Activated T-helper 1 cell treated with Interleukin-2 at 50 U/mL for 16 hours (primary cell): ENCODE results near the gene GSTK1.
"Not testable (repeated sequence)": the region's sequence is repeated elsewhere in the genome, so short reads cannot be mapped to it uniquely, and the experiment has no call there.

Experiments
- DNase-seq: peaks from one replicate; pipeline ENCODE4 v3.0.0-alpha.2; 2020; ENCODE audit warnings: low read depth

GSTK1 gene

GRCh38 chr7:143238289-143238980 lies 24.8 kb upstream of the GSTK1 start:
- no peak for DNase-seq

- DNase-seq = no peak
Observed at GRCh38 chr7:143239813-143240212, 23.4 kb upstream of the GSTK1 start.

- DNase-seq = peak; percentile 47
Observed at GRCh38 chr7:143240291-143241168, 22.7 kb upstream of the GSTK1 start.

GRCh38 chr7:143242306-143242705 lies 20.9 kb upstream of the GSTK1 start:
- no peak for DNase-seq

DNA sequence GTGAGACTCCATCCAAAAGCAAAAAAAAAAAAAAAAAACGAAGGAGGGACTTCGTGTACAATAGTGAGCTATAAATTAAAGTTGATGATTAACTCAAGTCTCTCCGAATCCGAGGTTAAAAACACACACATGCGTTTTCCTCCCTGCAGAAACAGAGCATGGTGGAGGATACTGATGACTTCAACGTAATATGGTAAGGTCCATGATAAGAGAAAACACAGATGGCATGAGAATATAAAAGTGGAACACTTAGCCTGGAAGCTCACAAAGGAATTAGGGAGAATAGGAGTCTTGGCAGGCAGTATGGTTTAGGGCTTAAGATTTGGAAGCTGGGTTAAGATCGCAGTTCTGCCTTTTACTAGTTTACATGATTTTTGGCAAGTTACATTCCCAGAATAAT lies 20.1 kb upstream of the GSTK1 start:
- DNase-seq = no peak

GRCh38 chr7:143243614-143244013 lies 19.6 kb upstream of the GSTK1 start:
- no peak for DNase-seq

DNA sequence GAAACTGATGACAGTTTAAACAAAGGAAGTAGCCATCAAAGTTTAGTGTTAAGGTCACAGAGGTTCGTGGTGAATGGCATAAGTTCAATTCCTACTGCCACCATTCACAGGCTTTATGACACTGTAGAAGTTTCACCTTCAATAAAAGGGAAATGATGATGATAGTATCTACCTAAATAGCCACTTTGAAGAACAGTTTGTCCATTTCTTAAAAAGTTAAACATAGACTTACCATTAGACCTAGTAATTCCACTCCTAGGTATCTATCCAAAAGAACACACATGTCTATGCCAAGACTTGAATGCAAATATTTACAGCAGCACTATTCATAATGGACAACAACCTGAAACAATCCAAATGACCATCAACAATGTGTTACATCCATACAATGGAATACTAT lies 18.9 kb upstream of the GSTK1 start:
- DNase-seq = no peak

DNA sequence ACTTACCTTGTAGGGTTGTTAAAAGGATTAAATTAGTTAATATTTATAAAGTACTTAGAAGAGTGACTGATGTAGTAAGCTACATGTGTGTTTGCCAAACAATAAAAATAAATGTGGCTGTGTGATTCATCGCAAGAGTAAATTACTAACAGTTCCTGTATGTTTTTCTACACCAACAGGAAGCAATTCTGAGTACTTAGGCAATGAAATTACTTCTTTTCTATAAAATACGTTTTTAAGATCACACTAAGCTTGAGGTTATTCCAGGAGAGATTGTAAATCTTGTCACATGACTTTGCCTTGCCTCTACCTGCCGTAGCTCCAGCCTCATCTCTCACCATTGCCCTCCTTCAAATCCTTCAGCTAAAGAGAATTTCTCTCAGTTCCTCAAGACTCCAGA lies 18.1 kb upstream of the GSTK1 start:
- DNase-seq = no peak

DNA sequence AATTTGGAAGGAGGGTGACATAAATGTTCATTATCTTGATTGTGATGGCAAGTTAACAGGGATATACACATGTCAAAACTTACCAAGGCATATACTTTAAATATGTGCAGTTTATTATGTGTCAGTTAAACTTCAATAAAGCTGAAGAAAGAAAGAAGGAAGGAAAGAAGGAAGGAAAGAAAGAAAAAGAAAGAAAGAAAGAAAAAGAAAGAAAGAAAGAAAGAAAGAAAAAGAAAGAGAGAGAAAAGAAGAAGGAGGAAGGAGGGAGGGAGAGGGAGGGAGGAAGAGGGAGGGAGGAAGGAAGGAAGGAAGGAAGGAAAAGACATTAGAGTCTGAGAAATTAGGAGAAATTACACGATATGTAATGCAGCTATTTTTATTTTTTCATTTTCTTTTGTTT lies 15.9 kb upstream of the GSTK1 start:
- no peak for DNase-seq

GRCh38 chr7:143248761-143249354 lies 14.4 kb upstream of the GSTK1 start:
- DNase-seq = no peak

DNA sequence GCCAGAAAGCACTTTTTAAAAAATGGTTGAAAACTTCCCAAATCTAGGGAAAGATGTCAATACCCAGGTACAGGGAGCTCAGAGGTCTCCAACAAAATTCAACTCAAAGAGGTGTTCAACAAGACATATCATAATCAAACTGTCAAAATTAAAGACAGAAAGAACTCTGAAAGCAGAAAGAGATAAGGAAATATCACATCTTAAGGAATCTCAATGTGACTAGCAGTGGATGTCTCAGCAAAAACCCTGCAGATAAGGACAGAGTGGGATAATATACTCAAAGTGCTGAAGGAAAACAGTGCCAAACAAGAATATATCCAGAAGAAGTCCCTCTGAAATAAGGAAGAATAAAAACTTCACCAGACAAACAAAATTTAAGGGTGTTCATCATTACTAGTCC lies 13.0 kb upstream of the GSTK1 start:
- DNase-seq = no peak

DNA sequence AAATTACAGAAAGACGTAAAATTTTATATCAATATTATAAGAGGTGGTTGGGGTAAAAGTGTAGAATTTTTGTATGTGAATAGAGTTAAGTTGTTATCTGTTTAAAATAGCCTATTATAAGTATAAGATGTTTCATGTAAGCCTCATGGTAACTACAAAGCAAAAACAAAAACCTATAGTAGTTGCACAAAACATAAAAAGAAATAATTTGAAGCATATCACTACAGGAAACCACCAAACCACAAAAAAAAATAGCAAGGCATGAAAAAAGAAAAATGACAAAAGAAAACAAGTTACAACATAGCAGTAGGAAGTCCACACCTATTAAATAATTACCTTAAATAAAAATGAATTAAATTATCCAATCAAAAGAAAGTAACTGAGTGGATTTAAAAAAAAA lies 12.4 kb upstream of the GSTK1 start:
- no peak for DNase-seq

DNA sequence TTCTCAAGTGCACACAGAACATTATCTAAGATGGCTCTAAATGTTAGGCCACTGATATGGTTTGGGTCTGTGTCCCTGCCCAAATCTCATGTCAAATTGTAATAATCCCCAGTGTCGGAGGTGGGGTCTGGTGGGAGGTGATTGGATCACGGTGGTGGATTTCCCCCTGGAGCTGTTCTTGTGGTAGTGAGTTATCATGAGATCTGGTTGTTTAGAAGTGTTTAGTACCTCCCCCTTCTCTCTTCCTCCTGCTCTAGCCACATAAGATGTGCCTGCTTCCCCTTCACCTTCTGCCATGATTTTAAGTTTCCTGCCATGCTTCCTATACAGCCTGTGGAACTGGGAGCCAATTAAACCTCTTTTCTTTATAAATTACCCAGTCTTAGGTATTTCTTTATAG lies 11.2 kb upstream of the GSTK1 start:
- no peak for DNase-seq

- no peak for DNase-seq
Observed at GRCh38 chr7:143255564-143255963, 7.7 kb upstream of the GSTK1 start.

GRCh38 chr7:143256325-143256724 lies 6.9 kb upstream of the GSTK1 start:
- no peak for DNase-seq

DNA sequence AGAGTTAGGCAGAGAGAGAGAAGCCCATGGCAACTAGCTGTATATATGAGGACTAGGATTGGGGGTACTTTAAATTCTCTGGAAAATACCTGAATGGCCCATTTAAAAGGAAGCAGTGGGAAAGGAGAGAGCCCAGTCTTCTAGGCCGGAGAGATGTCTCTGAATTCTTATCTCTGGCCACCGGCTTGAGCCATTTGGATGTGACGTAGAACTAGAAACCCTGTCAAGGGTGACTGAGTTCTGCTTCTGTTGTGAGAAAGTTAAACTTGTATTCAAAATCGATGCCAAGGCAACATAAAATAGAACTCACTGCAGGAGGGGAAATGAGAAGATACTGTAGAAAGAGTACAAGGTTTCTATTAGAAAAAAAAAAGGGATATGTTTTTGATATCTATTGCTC lies 6.3 kb upstream of the GSTK1 start:
- DNase-seq = no peak

DNA sequence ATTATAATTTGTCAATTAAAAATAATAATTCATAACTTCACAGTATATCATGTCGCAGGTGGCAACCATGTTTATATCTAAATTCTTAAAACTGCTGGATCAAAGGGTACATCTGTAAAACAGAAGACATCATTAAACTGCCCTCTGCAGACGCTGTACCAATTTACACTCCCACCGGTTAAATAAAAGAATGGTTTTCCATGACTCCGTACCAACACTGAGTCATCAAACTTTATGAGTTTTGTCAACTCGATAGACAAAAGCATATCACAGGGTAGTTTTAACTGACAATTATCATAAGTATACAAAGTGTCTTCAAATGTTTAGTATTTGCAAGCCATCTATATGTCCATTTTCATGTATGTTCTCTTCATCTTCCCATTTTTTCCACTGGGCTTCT lies 5.7 kb upstream of the GSTK1 start:
- no peak for DNase-seq

DNA sequence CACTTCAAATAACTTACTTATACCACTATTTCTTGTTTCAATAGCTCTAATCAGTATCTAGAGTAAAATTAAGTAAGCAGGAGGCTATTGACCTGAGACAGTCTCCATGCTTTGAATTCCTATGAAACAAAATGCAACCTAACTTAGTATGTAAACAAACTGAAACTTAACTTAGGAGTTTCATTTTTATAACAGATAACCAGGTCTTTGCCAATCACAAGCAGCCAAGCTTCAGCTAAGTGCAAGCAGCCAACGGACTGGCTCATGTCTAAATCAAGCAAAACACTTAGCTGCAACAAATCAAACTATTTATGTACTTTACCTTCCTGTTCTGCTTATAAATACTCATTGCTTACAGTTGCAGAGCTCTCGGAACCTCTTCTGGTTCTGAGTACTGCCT lies 4.4 kb upstream of the GSTK1 start:
- DNase-seq = no peak

GRCh38 chr7:143259765-143260164 lies 3.5 kb upstream of the GSTK1 start:
- no peak for DNase-seq

DNA sequence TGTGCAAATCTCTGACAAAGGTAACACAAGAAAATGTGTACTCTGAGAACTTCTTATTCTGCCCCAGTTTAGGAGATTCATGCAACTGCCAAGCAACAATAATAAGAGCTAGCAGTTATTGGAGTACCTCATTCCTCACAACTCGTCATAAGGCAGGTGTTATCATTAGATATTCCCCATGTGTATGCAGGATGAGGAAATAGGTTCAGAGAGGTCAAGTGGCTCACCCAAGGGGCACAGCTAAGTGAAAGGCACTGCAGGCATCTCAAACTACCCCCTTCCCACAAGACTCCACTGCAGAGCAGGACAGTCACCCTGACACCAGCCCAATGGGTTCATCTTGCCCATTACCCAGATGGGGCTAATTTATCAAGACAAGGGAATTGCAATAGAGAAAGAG lies 1.3 kb upstream of the GSTK1 start:
- no peak for DNase-seq

DNA sequence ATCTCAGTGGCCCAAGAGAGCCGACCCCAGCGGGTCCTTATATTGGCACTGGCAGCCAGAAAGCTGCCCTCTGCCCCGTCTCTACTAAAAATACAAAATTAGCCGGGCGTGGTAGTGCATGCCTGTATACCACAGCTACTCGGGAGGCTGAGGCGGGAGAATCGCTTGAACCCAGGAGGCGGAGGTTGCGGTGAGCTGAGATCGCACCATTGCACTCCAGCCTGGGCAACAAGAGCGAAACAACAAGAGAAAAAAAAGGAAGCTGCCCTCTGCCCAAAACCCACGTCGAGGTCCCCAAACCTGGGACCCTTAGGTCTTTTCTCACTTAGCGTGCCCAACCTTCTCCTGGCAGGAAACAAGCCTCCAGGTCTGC lies 941 bp downstream of the GSTK1 start:
- DNase-seq = not testable (repeated sequence)

GRCh38 chr7:143265017-143265693 lies 1.9 kb downstream of the GSTK1 start:
- DNase-seq = no peak

DNA sequence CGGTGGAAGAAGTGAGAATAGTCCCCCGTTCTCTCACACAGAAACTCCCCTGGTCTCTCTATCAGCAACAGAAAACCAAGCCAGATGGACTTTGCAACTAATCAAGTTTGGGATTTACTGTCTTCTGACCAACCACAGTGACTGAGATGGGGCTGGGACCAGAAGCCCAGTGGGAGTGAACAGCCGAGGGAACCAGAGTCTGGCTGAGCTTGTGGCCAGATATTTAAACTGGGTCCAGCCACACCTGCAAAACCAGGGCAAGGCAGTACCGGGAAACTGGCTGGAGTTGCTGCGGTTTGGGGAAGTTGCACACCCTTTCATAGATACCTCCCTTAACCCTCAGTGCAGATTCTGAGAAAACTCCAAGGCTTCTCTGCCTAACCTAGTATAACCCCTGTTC lies 6.0 kb downstream of the GSTK1 start:
- no peak for DNase-seq
